A549 (cell line): ENCODE measurements around the gene PRMT9. TPM values are rescaled to one million over a fixed set of nuclear protein-coding genes. Genes with fewer than 3 reads are reported as not detected.
A peak's percentile ranks its signal among the peaks of the same experiment; 100 is the strongest.

Experiments
- ATAC-seq, 2 experiments: fragments of 200-7000 bp in 1 of 2; fragments of >200 bp in 1 of 2; cut with Nextera tagmentation in 1 of 2; cut with Tn5 transposase in 1 of 2; 3 replicates each; pipeline versions ENCODE4 v1.8.0 to v1.9.1; 2018 to 2020; ENCODE audit warnings: mild to moderate bottlenecking in 1 of 2, moderate library complexity in 1 of 2
- CTCF ChIA-PET: fragments of 300-600 bp; sonication (Branson Sonifier 250); formaldehyde crosslinking; extraction: SDS; loops from one replicate; lab custom pipeline; 2021; ENCODE audit warnings: antibody characterized with exemption, inconsistent platforms; lab: Yijun Ruan, JAX
- POLR2A ChIA-PET: fragments of 350-600 bp; formaldehyde crosslinking; extraction: SDS; loops from one replicate; lab custom pipeline; 2021; ENCODE audit warnings: antibody characterized with exemption, inconsistent platforms; lab: Yijun Ruan, JAX
- DNase-seq, 2 experiments: peaks; one replicate each; pipeline versions ENCODE4 v3.0.0 to v3.0.0-alpha.2; 2011 to 2016; ENCODE audit warnings: low read depth in 1 of 2, low spot score in 1 of 2
- FAIRE-seq: peaks from 2 replicates; lab custom pipeline; 2011; peaks lifted over from hg19 to GRCh38; lab: Jason Lieb, UNC
- H3K27ac ChIP-seq, 2 experiments: fragments of >200 bp; sonication (Bioruptor Twin); formaldehyde crosslinking; 3 replicates each; pipeline ENCODE4 v1.5.1; 2016 to 2017
- H3K4me1 ChIP-seq: fragments of >200 bp; sonication (Bioruptor Twin); formaldehyde crosslinking; 3 replicates; pipeline ENCODE4 v1.6.1; 2016
- H3K4me2 ChIP-seq: fragments of >200 bp; sonication (Bioruptor Twin); formaldehyde crosslinking; 3 replicates; pipeline ENCODE4 v1.6.1; 2016
- H3K4me3 ChIP-seq: fragments of >200 bp; sonication (Bioruptor Twin); formaldehyde crosslinking; 3 replicates; pipeline ENCODE4 v1.5.1; 2016
- H3K9me3 ChIP-seq: fragments of >200 bp; sonication (Bioruptor Twin); formaldehyde crosslinking; 3 replicates; pipeline ENCODE4 v1.6.1; 2016
- CEBPB ChIP-seq, 2 experiments: fragments of >200 bp in 1 of 2; sonication (Bioruptor Twin) in 1 of 2; formaldehyde crosslinking in 1 of 2; IDR thresholded peaks; 2 replicates each; pipeline ENCODE4 v1.6.1; 2012 to 2016
- CTCF ChIP-seq: fragments of >200 bp; sonication (Bioruptor Twin); formaldehyde crosslinking; IDR thresholded peaks from 3 replicates; pipeline ENCODE4 v1.5.1; 2016
- EP300 ChIP-seq, 2 experiments: fragments of >200 bp; sonication (Bioruptor Twin); formaldehyde crosslinking; IDR thresholded peaks; 2 replicates in 1 of 2; 3 replicates in 1 of 2; pipeline ENCODE4 v1.6.1; 2016 to 2017
- FOSB ChIP-seq: fragments of 250-450 bp; sonication (Bioruptor Pico); IDR thresholded peaks from 2 replicates; pipeline ENCODE4 v1.5.0; 2020; ENCODE audit warnings: mild to moderate bottlenecking, moderate library complexity
- FOSL2 ChIP-seq, 2 experiments: fragments of 450-650 bp in 1 of 2; fragments of >200 bp in 1 of 2; sonication (Bioruptor Twin) in 1 of 2; formaldehyde crosslinking; IDR thresholded peaks; 2 replicates each; pipeline versions ENCODE4 v1.5.0 to v1.6.1; 2016 to 2020; ENCODE audit warnings: mild to moderate bottlenecking in 1 of 2, moderate library complexity in 1 of 2
- FOXS1 ChIP-seq: fragments of 250-450 bp; sonication (Bioruptor Pico); IDR thresholded peaks from 2 replicates; pipeline ENCODE4 v1.5.0; 2020; ENCODE audit warnings: mild to moderate bottlenecking, moderate library complexity
- HEYL ChIP-seq: fragments of 250-450 bp; sonication (Bioruptor Pico); IDR thresholded peaks from 2 replicates; pipeline ENCODE4 v1.8.0; 2021; ENCODE audit warnings: mild to moderate bottlenecking, moderate library complexity
- HOXB5 ChIP-seq: fragments of 250-450 bp; sonication (Bioruptor Pico); IDR thresholded peaks from 2 replicates; pipeline ENCODE4 v1.5.0; 2020; ENCODE audit warnings: mild to moderate bottlenecking, moderate library complexity
- JUN ChIP-seq, 2 experiments: fragments of >200 bp; sonication (Bioruptor Twin); formaldehyde crosslinking; IDR thresholded peaks; 2 replicates in 1 of 2; 3 replicates in 1 of 2; pipeline ENCODE4 v1.6.1; 2016 to 2017
- JUNB ChIP-seq: fragments of >200 bp; sonication (Bioruptor Twin); formaldehyde crosslinking; IDR thresholded peaks from 2 replicates; pipeline ENCODE4 v1.6.1; 2016
- MAFK ChIP-seq: fragments of 450-650 bp; IDR thresholded peaks from 2 replicates; pipeline ENCODE4 v1.6.1; 2014; ENCODE audit not compliant: partially characterized antibody
- MYC ChIP-seq: IDR thresholded peaks from 2 replicates; pipeline ENCODE4 v1.6.1; 2012; ENCODE audit warnings: mild to moderate bottlenecking, inconsistent platforms, low read length, improper control_type of control experiment, borderline replicate concordance
- NR3C1 ChIP-seq: fragments of >200 bp; sonication (Bioruptor Twin); formaldehyde crosslinking; IDR thresholded peaks from 3 replicates; pipeline ENCODE4 v1.6.1; 2017
- POLR2A ChIP-seq: IDR thresholded peaks from 2 replicates; pipeline ENCODE4 v1.6.1; 2012; ENCODE audit warnings: mild to moderate bottlenecking, low read length
- ZC3H11A ChIP-seq: fragments of 450-650 bp; IDR thresholded peaks from 2 replicates; pipeline ENCODE4 v1.6.1; 2014; ENCODE audit warnings: antibody characterized with exemption, mild to moderate bottlenecking
- ZFP36 ChIP-seq: fragments of 450-650 bp; IDR thresholded peaks from 2 replicates; pipeline ENCODE4 v1.6.1; 2014; ENCODE audit warnings: borderline replicate concordance; ENCODE audit not compliant: partially characterized antibody
- ZNF302 ChIP-seq: fragments of 250-450 bp; sonication (Bioruptor Pico); IDR thresholded peaks from 2 replicates; pipeline ENCODE4 v1.9.0; 2021; ENCODE audit warnings: inconsistent platforms, mild to moderate bottlenecking, moderate library complexity
- WGBS: methylation state at CpG from one replicate; pipeline ENCODE4 v1.1.6; 2017; ENCODE audit errors: missing lambda C conversion rate; 5-methylcytosine and 5-hydroxymethylcytosine counted together
- polyA plus RNA-seq, 4 experiments: library from polyadenylated mRNA; depleted of rRNA in 3 of 4; stranded (reverse); fragments of >200 nt; fragmentation: RNase III in 1 of 4; extraction: RNeasy Plus Mini Kit Qiagen cat#74134 plus additional on column Dnase treatment in 1 of 4; gene quantifications; 2 replicates in 3 of 4; 3 replicates in 1 of 4; pipeline ENCODE4 v1.2.3, GENCODE V29; 2011 to 2017
- TF ChIP-seq, protein P1 (sequence below): fragments of >200 bp; sonication (Bioruptor Twin); formaldehyde crosslinking; IDR thresholded peaks from 3 replicates; pipeline ENCODE4 v1.6.1; 2016
- TF ChIP-seq, protein P2 (sequence below): fragments of 150-350 bp; IDR thresholded peaks from 2 replicates; pipeline ENCODE4 v1.6.1; 2014; ENCODE audit warnings: low read depth, mild to moderate bottlenecking, low read length
- TF ChIP-seq, protein P3 (sequence below): fragments of >200 bp; sonication (Bioruptor Twin); formaldehyde crosslinking; IDR thresholded peaks from 2 replicates; pipeline ENCODE4 v1.6.1; 2016
- TF ChIP-seq, protein P4 (sequence below): fragments of 450-650 bp; IDR thresholded peaks from 2 replicates; pipeline ENCODE4 v1.6.1; 2014; ENCODE audit warnings: antibody characterized with exemption
- TF ChIP-seq, protein P5 (sequence below): fragments of 200-600 bp; sonication (generic); IDR thresholded peaks from 2 replicates; pipeline ENCODE4 v1.6.1; 2016; ENCODE audit warnings: antibody characterized with exemption, mild to moderate bottlenecking, moderate library complexity
- TF ChIP-seq, protein P6 (sequence below): IDR thresholded peaks from 2 replicates; pipeline ENCODE4 v1.6.1; 2012; ENCODE audit warnings: low read depth, borderline replicate concordance

Gene PRMT9
- polyA plus RNA-seq, 2 of the 4 experiments (the other 2 are of a cell fraction): 2.8 to 6.3 TPM

DNA sequence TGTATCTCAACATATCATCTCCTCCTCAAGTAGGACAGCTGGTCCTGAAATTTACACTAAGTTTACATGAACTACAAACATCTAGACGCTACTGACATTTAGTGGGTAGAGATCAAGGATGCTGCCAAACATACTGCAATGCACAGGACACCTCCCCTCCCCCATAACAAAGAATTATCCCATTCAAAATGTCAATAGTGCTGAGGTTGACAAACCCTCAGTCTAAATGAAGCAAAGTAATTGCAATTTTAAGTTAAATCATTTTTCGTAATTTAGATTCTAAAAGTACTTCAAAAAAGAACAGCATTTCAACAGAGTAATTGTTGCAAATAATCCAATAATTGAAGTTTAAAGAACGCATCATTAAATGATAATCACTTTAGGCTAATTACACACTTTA lies 1.2 kb downstream of the PRMT9 start:
- POLR2A ChIA-PET: interaction anchor here (1.4 to 1.8 kb wide), 4 partner anchors 19 to 185 kb away, joined by 4 to 10 read pairs (median 8); partner anchors contain the start of genes ARHGAP10 and TMEM184C

GRCh38 chr4:147678796-147679549 lies 5.0 kb downstream of the PRMT9 start:
- no peak for TF ChIP-seq HEYL (CRISPR knock-in tag)
- TF ChIP-seq ZFP36: no peak
- no peak for TF ChIP-seq ZC3H11A
- no peak for TF ChIP-seq FOXS1 (CRISPR knock-in tag)
- TF ChIP-seq ZNF302 (CRISPR knock-in tag): no peak
- H3K4me2 ChIP-seq: no peak overlapping the region
- FAIRE-seq (no peak), ATAC-seq (no peak), DNase-seq (peak in 1 of 2 experiments; percentile 17)
- H3K27ac ChIP-seq: no peak overlapping the region
- ChIA-PET CTCF (interaction anchor here (0.5 to 1.3 kb wide), 3 partner anchors 110 to 198 kb away, joined by 3 read pairs; no protein-coding TSS in a partner anchor), POLR2A (no interaction called here)
- no peaks in the 10 kb centered on the region for H3K4me1 ChIP-seq
- H3K4me3 ChIP-seq: no peak overlapping the region
- 93% methylated on average over 12 of the region's 12 CpGs for WGBS
- H3K9me3 ChIP-seq: no peaks in the 10 kb centered on the region

More for the DNA sequence above, 1.2 kb downstream of the PRMT9 start:
- TF ChIP-seq, protein P1, sequence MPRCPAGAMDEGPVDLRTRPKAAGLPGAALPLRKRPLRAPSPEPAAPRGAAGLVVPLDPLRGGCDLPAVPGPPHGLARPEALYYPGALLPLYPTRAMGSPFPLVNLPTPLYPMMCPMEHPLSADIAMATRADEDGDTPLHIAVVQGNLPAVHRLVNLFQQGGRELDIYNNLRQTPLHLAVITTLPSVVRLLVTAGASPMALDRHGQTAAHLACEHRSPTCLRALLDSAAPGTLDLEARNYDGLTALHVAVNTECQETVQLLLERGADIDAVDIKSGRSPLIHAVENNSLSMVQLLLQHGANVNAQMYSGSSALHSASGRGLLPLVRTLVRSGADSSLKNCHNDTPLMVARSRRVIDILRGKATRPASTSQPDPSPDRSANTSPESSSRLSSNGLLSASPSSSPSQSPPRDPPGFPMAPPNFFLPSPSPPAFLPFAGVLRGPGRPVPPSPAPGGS: no peak
- peak; percentile 33 for TF ChIP-seq MAFK
- no peaks in the 10 kb centered on the region for H3K9me3 ChIP-seq
- peak overlapping the region; percentile 67; the same call in 2 of the 3 replicates for H3K4me3 ChIP-seq
- H3K27ac ChIP-seq: peak overlapping the region in 1 of 2 experiments; percentile 84; a peak in 2 of 6 replicates
- peak overlapping the region; percentile 78 for H3K4me2 ChIP-seq
- ATAC-seq: no peak
- DNase-seq: no peak
- CTCF ChIA-PET: no interaction called here
- 0 out of 3 replicates have a peak, but pooled peaks cover 3% of the 10 kb centered on the region for H3K4me1 ChIP-seq
- no peak for FAIRE-seq
- WGBS: 66% methylated on average over 3 of the region's 3 CpGs

DNA sequence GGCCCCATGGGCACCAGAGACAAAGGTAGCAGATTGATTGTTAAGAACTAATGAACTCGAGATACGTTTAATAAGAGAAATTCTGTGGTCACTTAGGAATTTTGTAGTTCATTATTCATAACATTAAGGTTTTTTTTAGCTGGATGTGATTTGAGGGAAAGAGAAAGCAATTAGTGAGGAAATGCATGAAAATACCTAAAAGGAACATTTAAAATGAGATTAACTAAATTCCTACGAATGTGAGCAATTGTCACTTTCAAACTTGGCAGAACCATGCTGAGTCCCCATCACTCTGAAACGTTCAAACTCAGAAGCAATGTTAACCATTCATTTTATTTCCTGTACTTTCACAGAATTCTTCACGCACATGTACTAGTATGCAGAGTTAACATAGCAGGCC lies 5.9 kb downstream of the PRMT9 start:
- ATAC-seq (no peak), FAIRE-seq (no peak), DNase-seq (no peak)
- no peaks in the 10 kb centered on the region for H3K9me3 ChIP-seq
- no peak overlapping the region for H3K27ac ChIP-seq
- ChIA-PET POLR2A (no interaction called here), CTCF (interaction anchor here (1.3 kb wide), 1 partner anchor 188 kb away, joined by 3 read pairs; no protein-coding TSS in a partner anchor)
- WGBS: 79% methylated on average over 5 of the region's 5 CpGs
- no peak overlapping the region for H3K4me2 ChIP-seq
- H3K4me1 ChIP-seq: no peaks in the 10 kb centered on the region
- no peak overlapping the region for H3K4me3 ChIP-seq
- no peak for TF ChIP-seq CEBPB (IDR thresholded peaks at IDR 0.05)
- no peak for TF ChIP-seq JUN (IDR thresholded peaks at IDR 0.05)
- no peak for TF ChIP-seq NR3C1
- TF ChIP-seq EP300 (IDR thresholded peaks at IDR 0.05): no peak
- no peak for TF ChIP-seq CTCF
- no peak for TF ChIP-seq MYC
- TF ChIP-seq, protein P2, sequence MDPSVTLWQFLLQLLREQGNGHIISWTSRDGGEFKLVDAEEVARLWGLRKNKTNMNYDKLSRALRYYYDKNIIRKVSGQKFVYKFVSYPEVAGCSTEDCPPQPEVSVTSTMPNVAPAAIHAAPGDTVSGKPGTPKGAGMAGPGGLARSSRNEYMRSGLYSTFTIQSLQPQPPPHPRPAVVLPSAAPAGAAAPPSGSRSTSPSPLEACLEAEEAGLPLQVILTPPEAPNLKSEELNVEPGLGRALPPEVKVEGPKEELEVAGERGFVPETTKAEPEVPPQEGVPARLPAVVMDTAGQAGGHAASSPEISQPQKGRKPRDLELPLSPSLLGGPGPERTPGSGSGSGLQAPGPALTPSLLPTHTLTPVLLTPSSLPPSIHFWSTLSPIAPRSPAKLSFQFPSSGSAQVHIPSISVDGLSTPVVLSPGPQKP: no peak
- TF ChIP-seq, protein P3, sequence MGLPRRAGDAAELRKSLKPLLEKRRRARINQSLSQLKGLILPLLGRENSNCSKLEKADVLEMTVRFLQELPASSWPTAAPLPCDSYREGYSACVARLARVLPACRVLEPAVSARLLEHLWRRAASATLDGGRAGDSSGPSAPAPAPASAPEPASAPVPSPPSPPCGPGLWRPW: no peak
- TF ChIP-seq FOSB (CRISPR knock-in tag): no peak
- no peak for TF ChIP-seq JUNB
- TF ChIP-seq, protein P4, sequence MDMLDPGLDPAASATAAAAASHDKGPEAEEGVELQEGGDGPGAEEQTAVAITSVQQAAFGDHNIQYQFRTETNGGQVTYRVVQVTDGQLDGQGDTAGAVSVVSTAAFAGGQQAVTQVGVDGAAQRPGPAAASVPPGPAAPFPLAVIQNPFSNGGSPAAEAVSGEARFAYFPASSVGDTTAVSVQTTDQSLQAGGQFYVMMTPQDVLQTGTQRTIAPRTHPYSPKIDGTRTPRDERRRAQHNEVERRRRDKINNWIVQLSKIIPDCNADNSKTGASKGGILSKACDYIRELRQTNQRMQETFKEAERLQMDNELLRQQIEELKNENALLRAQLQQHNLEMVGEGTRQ: no peak
- TF ChIP-seq ZNF302 (CRISPR knock-in tag): no peak
- no peak for TF ChIP-seq FOSL2 (IDR thresholded peaks at IDR 0.05)
- no peak for TF ChIP-seq FOSL2 (CRISPR knock-in tag; IDR thresholded peaks at IDR 0.05)
- TF ChIP-seq, protein P5, sequence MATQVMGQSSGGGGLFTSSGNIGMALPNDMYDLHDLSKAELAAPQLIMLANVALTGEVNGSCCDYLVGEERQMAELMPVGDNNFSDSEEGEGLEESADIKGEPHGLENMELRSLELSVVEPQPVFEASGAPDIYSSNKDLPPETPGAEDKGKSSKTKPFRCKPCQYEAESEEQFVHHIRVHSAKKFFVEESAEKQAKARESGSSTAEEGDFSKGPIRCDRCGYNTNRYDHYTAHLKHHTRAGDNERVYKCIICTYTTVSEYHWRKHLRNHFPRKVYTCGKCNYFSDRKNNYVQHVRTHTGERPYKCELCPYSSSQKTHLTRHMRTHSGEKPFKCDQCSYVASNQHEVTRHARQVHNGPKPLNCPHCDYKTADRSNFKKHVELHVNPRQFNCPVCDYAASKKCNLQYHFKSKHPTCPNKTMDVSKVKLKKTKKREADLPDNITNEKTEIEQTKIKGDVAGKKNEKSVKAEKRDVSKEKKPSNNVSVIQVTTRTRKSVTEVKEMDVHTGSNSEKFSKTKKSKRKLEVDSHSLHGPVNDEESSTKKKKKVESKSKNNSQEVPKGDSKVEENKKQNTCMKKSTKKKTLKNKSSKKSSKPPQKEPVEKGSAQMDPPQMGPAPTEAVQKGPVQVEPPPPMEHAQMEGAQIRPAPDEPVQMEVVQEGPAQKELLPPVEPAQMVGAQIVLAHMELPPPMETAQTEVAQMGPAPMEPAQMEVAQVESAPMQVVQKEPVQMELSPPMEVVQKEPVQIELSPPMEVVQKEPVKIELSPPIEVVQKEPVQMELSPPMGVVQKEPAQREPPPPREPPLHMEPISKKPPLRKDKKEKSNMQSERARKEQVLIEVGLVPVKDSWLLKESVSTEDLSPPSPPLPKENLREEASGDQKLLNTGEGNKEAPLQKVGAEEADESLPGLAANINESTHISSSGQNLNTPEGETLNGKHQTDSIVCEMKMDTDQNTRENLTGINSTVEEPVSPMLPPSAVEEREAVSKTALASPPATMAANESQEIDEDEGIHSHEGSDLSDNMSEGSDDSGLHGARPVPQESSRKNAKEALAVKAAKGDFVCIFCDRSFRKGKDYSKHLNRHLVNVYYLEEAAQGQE: no peak
- TF ChIP-seq POLR2A: no peak
- TF ChIP-seq, protein P6, sequence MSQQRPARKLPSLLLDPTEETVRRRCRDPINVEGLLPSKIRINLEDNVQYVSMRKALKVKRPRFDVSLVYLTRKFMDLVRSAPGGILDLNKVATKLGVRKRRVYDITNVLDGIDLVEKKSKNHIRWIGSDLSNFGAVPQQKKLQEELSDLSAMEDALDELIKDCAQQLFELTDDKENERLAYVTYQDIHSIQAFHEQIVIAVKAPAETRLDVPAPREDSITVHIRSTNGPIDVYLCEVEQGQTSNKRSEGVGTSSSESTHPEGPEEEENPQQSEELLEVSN: no peak
- TF ChIP-seq HOXB5: no peak
